Motor neuron (in vitro differentiated cells): ENCODE measurements around the gene CHAD. TPM values are rescaled to one million over a fixed set of nuclear protein-coding genes. Genes with fewer than 3 reads are reported as not detected.
"Not testable (repeated sequence)": the region's sequence is repeated elsewhere in the genome, so short reads cannot be mapped to it uniquely, and the experiment has no call there.

Source experiments
- ATAC-seq, 8 experiments: fragments of 200-7000 bp; cut with Tn5 transposase; replicated peaks in 6 of 8; 2 replicates each; pipeline ENCODE4 v1.8.0; 2021; ENCODE audit warnings: mild to moderate bottlenecking in 8 of 8, moderate library complexity in 8 of 8
- H3K27ac ChIP-seq, 2 donors: fragments of 250-450 bp; sonication (Bioruptor Pico); 2 replicates each; pipeline ENCODE4 v1.9.0; 2021; ENCODE audit warnings: antibody characterized with exemption in 2 of 2, mild to moderate bottlenecking in 2 of 2, moderate library complexity in 1 of 2
- H3K4me1 ChIP-seq, 2 donors: fragments of 250-450 bp; sonication (Bioruptor Pico); replicated peaks in 1 of 2; 2 replicates each; pipeline ENCODE4 v1.6.1; 2021; ENCODE audit warnings: antibody characterized with exemption in 2 of 2, mild to moderate bottlenecking in 2 of 2, moderate library complexity in 1 of 2
- H3K4me3 ChIP-seq, 5 donors: fragments of 250-450 bp; sonication (Bioruptor Pico); 2 replicates each; pipeline ENCODE4 v1.9.0; 2021; ENCODE audit warnings: antibody characterized with exemption in 5 of 5, mild to moderate bottlenecking in 5 of 5, moderate library complexity in 4 of 5
- WGBS, 10 experiments: fragments of 450-650 bp; shearing (Covaris generic); methylation state at CpG; one replicate each; pipeline ENCODE4 v1.0.0; 2022; 5-methylcytosine and 5-hydroxymethylcytosine counted together
- in situ Hi-C, 9 experiments: fragments of 400-800 bp; cut with MboI; loops; one replicate each; pipeline ENCODE4 v1.15.0; 2021; ENCODE audit warnings: low sequenced_read_pairs in 9 of 9, low pct_unique_long_range_greater_than_20kb in 2 of 9; ENCODE audit not compliant: unreplicated experiment in 9 of 9
- total RNA-seq, 8 experiments: library from RNA; unstranded; fragments of 300-600 nt; gene quantifications; 2 replicates each; pipeline versions ENCODE4 v1.2.3 to v1.2.4, GENCODE V29; 2022

Gene CHAD
- total RNA-seq, 8 experiments from 2014 or later: 0.11 to 3.0 (median 0.66) TPM

DNA sequence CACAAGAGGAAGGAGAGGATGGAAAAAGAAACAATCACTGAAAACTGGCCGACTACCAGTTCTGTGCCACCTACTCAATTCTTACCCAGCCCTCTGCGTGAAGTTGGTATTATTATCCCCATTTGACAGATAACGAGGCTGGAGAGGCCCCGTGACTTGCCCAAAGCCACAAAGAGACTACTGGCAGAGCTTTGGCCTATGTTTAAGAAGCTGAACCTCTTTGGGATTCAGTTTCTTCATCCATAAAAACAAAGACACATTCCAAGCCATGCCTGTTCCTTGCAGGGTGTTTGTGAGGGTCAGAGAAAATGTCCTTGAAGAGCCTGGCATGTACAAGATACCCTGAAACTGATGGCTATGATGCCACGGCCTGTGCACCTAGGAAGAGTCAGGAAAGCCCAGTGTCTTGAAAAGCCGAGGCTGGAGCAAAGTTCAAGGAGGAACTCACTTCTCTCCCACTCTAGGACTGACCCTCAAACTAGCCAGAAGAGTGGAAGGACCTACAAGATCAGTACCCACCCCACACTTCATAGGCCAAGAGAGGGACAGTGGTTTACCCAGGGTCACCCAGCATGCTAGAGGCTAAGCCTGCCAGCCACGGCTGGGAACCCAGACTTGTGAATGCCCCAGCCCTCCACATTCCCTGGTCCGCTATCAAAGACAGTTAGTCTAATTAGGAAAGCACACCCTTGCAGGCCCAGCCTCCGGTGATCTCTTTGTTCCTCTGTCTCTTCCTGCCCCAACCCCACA is 44.3 kb downstream of the CHAD start:
- WGBS, 10 experiments: 56 to 100% (median 88%) methylated on average over 1 to 7 of the region's 9 CpGs; no CpG with 5 or more reads in 2 of the 10 experiments
- Histone ChIP-seq H3K27ac (no peak overlapping the region), H3K4me3 (no peak overlapping the region), H3K4me1 (peaks cover 23 to 27% of the 10 kb centered on the region in 2 donors)
- ATAC-seq: no peak
- in situ Hi-C loops: no loop called here

GRCh38 chr17:50423553-50424159 is 45.0 kb downstream of the CHAD start:
- Histone ChIP-seq H3K4me1 (peaks cover 23 to 27% of the 10 kb centered on the region in 2 donors), H3K27ac (no peak overlapping the region), H3K4me3 (no peak overlapping the region)
- peak in 5 of 8 experiments; percentile 10 to 74 (median 70) for ATAC-seq
- 14 to 100% (median 47%) methylated on average over 1 to 5 of the region's 6 CpGs for WGBS, 10 experiments
- in situ Hi-C loops: no loop called here

DNA sequence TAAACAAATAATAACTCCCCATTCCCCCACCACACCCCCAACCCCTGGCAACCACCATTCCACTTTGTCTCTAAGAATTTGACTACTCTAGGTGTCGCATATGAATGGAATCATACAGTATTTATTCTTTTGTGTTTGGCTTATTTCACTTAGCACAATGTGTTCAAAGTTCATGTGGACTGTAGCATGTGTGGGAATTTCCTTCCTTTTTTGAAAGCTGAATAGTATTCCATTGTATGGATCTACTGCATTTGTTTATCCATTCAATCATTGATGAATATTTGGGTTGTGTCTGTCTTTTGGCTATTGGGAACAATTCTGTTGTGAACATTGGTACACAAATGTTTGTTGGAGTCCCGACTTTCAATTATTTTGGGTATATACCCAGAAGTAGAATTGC is 45.9 kb downstream of the CHAD start:
- in situ Hi-C loops: no loop called here
- peaks cover 23 to 27% of the 10 kb centered on the region in 2 donors for H3K4me1 ChIP-seq
- H3K4me3 ChIP-seq: no peak overlapping the region
- no peak overlapping the region for H3K27ac ChIP-seq
- ATAC-seq: no peak
- 71 to 100% (median 100%) methylated on average over 1 of the region's 2 CpGs; no CpG with 5 or more reads in 3 of the 10 experiments for WGBS, 10 experiments

GRCh38 chr17:50421308-50422051 is 47.2 kb downstream of the CHAD start:
- no peak overlapping the region for H3K27ac ChIP-seq
- no peak overlapping the region for H3K4me3 ChIP-seq

GRCh38 chr17:50420419-50421112 is 48.1 kb downstream of the CHAD start:
- 0 to 100% (median 86%) methylated on average over 1 to 5 of the region's 6 CpGs; no CpG with 5 or more reads in 2 of the 10 experiments for WGBS, 10 experiments
- no peak overlapping the region for H3K4me3 ChIP-seq
- peaks cover 13 to 15% of the 10 kb centered on the region in 2 donors for H3K4me1 ChIP-seq
- no peak overlapping the region for H3K27ac ChIP-seq
- in situ Hi-C loops: no loop called here
- peak in 2 of 8 experiments; percentile 37 to 73 for ATAC-seq

More at GRCh38 chr17:50421308-50422051, 47.2 kb downstream of the CHAD start:
- in situ Hi-C loops: no loop called here
- H3K4me1 ChIP-seq: peaks cover 18% of the 10 kb centered on the region in 2 donors
- peak in 2 of 8 experiments; percentile 12 to 25 for ATAC-seq
- 11 to 94% (median 66%) methylated on average over 2 to 3 of the region's 3 CpGs; no CpG with 5 or more reads in 1 of the 10 experiments for WGBS, 10 experiments

DNA sequence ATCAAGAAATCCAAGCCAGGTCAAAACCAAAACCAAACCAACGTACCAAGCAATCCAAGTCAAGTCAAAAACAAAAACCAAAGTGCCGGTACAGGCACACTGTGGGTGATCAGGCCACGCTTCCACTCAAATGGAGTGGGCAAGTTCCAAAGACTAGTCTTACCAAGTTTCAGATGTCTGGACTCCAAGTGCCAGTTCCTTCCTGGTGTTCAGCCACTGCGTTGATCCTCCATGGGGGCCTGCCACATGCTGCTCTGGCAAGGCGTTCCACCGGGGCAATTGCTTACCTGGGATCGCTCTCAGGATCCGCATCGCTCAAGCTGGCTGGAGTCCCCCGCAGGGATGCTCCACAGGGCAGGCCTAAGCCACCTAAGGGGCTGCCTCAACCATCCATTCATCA is 49.1 kb downstream of the CHAD start:
- 81 to 100% (median 92%) methylated on average over 1 to 6 of the region's 10 CpGs; no CpG with 5 or more reads in 2 of the 10 experiments for WGBS, 10 experiments
- H3K27ac ChIP-seq, in situ Hi-C loops, H3K4me3 ChIP-seq, ATAC-seq: not testable (repeated sequence)
- H3K4me1 ChIP-seq: peaks cover 8 to 11% of the 10 kb centered on the region in 2 donors

DNA sequence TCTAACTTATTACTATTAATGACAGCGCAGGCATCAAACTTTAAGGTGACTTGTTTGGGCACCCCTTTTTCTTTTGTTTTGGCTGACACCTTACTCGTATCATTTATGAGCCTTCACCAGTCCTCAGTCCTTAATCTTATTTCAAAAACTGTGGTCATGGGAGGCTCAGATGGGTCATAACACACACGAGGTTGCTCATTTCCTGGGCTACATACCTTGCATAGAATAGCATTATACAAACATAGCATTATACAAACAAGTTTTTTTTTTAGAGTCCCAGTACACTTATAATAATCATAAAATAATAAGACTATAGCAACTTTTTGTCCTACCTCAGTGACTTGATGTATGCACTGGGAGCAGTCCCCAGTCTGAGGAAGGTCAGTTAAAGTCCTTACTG is 53.9 kb downstream of the CHAD start:
- no peaks in the 10 kb centered on the region for H3K4me1 ChIP-seq
- H3K4me3 ChIP-seq: no peak overlapping the region
- in situ Hi-C loops: no loop called here
- WGBS, 10 experiments: 20 to 73% (median 66%) methylated on average over 1 to 3 of the region's 3 CpGs
- ATAC-seq: no peak
- H3K27ac ChIP-seq: no peak overlapping the region

Other genes starting within 250 kb of the CHAD start
- gene TMEM92, start 194.4 kb downstream of the CHAD start, total RNA-seq: under 1 TPM in 5 of 8 experiments, not detected in 3; 0.18 to 0.64 (median 0.38) TPM
- 10 to 100 TPM in 5 of 8 experiments, 1 to 10 TPM in 3; 8.3 to 25.8 (median 10.9) TPM for gene XYLT2, start 122.8 kb downstream of the CHAD start, total RNA-seq
- 100 to 1,000 TPM in 3 of 8 experiments, 10 to 100 TPM in 5; 54.3 to 138 (median 94.4) TPM for gene MRPL27, start 95.7 kb downstream of the CHAD start, total RNA-seq
- gene EME1, start 95.7 kb downstream of the CHAD start, total RNA-seq: 10 to 100 TPM in 2 of 8 experiments, 1 to 10 TPM in 5, under 1 TPM in 1; 0.66 to 14.5 (median 5.7) TPM
- 100 to 1,000 TPM in 3 of 8 experiments, 10 to 100 TPM in 5; 44.5 to 143 (median 74.3) TPM for gene LRRC59, start 71.4 kb downstream of the CHAD start, total RNA-seq
- 10 to 100 TPM in 3 of 8 experiments, 1 to 10 TPM in 5; 1.6 to 31.1 (median 5.6) TPM for gene ACSF2, start 42.7 kb downstream of the CHAD start, total RNA-seq
- gene RSAD1, start 10.0 kb upstream of the CHAD start, total RNA-seq: 10 to 100 TPM; 13.0 to 44.7 (median 20.0) TPM
- 1 to 10 TPM in 4 of 8 experiments, under 1 TPM in 3, not detected in 1; 0.71 to 2.8 (median 1.2) TPM for gene MYCBPAP, start 39.6 kb upstream of the CHAD start, total RNA-seq
- gene EPN3, start 63.9 kb upstream of the CHAD start, total RNA-seq: under 1 TPM; 0.16 to 0.90 (median 0.54) TPM
- gene SPATA20, start 78.3 kb upstream of the CHAD start, total RNA-seq: 10 to 100 TPM in 6 of 8 experiments, 1 to 10 TPM in 2; 5.4 to 64.4 (median 25.4) TPM
- 1 to 10 TPM in 3 of 8 experiments, under 1 TPM in 5; 0.17 to 4.2 (median 0.62) TPM for gene CACNA1G, start 91.8 kb upstream of the CHAD start, total RNA-seq
- gene ABCC3, start 166.0 kb upstream of the CHAD start, total RNA-seq: 10 to 100 TPM in 1 of 8 experiments, 1 to 10 TPM in 2, under 1 TPM in 4, not detected in 1; 0.27 to 21.6 (median 0.90) TPM
- gene ANKRD40, start 239.0 kb upstream of the CHAD start, total RNA-seq: 10 to 100 TPM; 12.8 to 43.6 (median 24.7) TPM